K562 (cell line): ENCODE results near the gene TRRAP. TPM values are rescaled to one million over a fixed set of nuclear protein-coding genes. Genes with fewer than 3 reads are reported as not detected.

Experiments used
- ATAC-seq: fragments of 200-7000 bp; cut with Tn5 transposase; 3 replicates; pipeline ENCODE4 v1.9.1; 2020; ENCODE audit warnings: moderate library complexity
- BruUV-seq: library from RNA; stranded (reverse); fragments of 400-500 nt; replicated peaks from 2 replicates; lab custom pipeline; 2021; lab: Mats Ljungman, UMichigan
- CTCF ChIA-PET: fragments of 300-600 bp; formaldehyde crosslinking; extraction: SDS; loops from one replicate; lab custom pipeline; 2021; ENCODE audit warnings: low intra/inter-chr PET ratio; lab: Yijun Ruan, JAX
- POLR2A ChIA-PET: fragments of 300-600, 350-650 bp; sonication (Branson Sonifier 250); formaldehyde crosslinking; extraction: SDS; loops from one replicate; lab custom pipeline; 2021; ENCODE audit warnings: antibody characterized with exemption, inconsistent platforms; lab: Yijun Ruan, JAX
- DNase-seq, 4 experiments: peaks; one replicate each; pipeline versions ENCODE4 v3.0.0 to v3.0.0-alpha.2; 2011 to 2018; ENCODE audit warnings: low spot score in 3 of 4, mixed read lengths in 3 of 4; ENCODE audit errors: extremely low read depth in 1 of 4
- FAIRE-seq: peaks from 2 replicates; lab custom pipeline; 2011; peaks lifted over from hg19 to GRCh38; lab: Jason Lieb, UNC
- H2AFZ ChIP-seq: 2 replicates; pipeline ENCODE4 v1.6.0; 2011; ENCODE audit warnings: low read depth, low read length, control low read depth, inconsistent platforms
- H3K27ac ChIP-seq: fragments of 200-600 bp; 3 replicates; pipeline ENCODE4 v1.8.0; 2011; ENCODE audit warnings: low read depth, mild to moderate bottlenecking, control low read depth, inconsistent platforms, low read length, moderate library complexity, mixed read lengths; ENCODE audit errors: extremely low read depth
- H3K27me3 ChIP-seq, 2 experiments: fragments of 300-600 bp in 1 of 2; 2 replicates in 1 of 2; 3 replicates in 1 of 2; pipeline versions ENCODE4 v1.6.0 to v1.8.0; 2011; ENCODE audit warnings: inconsistent platforms in 2 of 2, low read length in 2 of 2, mild to moderate bottlenecking in 1 of 2, mixed read lengths in 1 of 2, moderate library complexity in 1 of 2; ENCODE audit not compliant: control insufficient read depth in 2 of 2, insufficient read depth in 2 of 2
- H3K36me3 ChIP-seq: fragments of 300-600 bp; 3 replicates; pipeline ENCODE4 v1.8.0; 2011; ENCODE audit warnings: mild to moderate bottlenecking, low read length, inconsistent platforms; ENCODE audit not compliant: control insufficient read depth, insufficient read depth
- H3K4me1 ChIP-seq, 2 experiments: fragments of 200-600 bp in 1 of 2; replicated peaks in 1 of 2; 2 replicates in 1 of 2; 3 replicates in 1 of 2; pipeline versions ENCODE4 v1.5.1 to v1.8.0; 2011; ENCODE audit warnings: inconsistent platforms in 2 of 2, low read length in 2 of 2, mild to moderate bottlenecking in 1 of 2, mixed read lengths in 1 of 2, moderate library complexity in 1 of 2; ENCODE audit not compliant: control insufficient read depth in 2 of 2, insufficient read depth in 2 of 2
- H3K4me2 ChIP-seq: 2 replicates; pipeline ENCODE4 v1.6.1; 2011; ENCODE audit warnings: low read length, control low read depth, inconsistent platforms, mixed read lengths; ENCODE audit not compliant: insufficient read depth
- H3K4me3 ChIP-seq: fragments of 200-600 bp; sonication (generic), shearing (Covaris generic); 2 replicates; pipeline ENCODE4 v1.5.1; 2016; ENCODE audit warnings: control low read depth, inconsistent platforms
- H3K79me2 ChIP-seq: fragments of 200-600 bp; 3 replicates; pipeline ENCODE4 v1.8.0; 2011; ENCODE audit warnings: low read length, inconsistent platforms; ENCODE audit not compliant: control insufficient read depth, insufficient read depth
- H3K9ac ChIP-seq, 2 experiments: 2 replicates each; pipeline versions ENCODE4 v1.6.0 to v1.6.1; 2011; ENCODE audit warnings: low read depth in 2 of 2, low read length in 2 of 2, control low read depth in 1 of 2, inconsistent platforms in 1 of 2, mild to moderate bottlenecking in 1 of 2, mixed read lengths in 1 of 2; ENCODE audit not compliant: insufficient read depth in 1 of 2
- H3K9me1 ChIP-seq: one replicate; pipeline ENCODE4 v1.6.0; 2011; ENCODE audit warnings: inconsistent platforms, mild to moderate bottlenecking, low read length, moderate library complexity; ENCODE audit not compliant: control insufficient read depth, insufficient read depth
- H3K9me3 ChIP-seq: replicated peaks from 2 replicates; pipeline ENCODE4 v1.5.1; 2011; ENCODE audit warnings: low read depth, low read length, inconsistent platforms; ENCODE audit not compliant: control insufficient read depth, insufficient read depth
- H4K20me1 ChIP-seq: replicated peaks from 2 replicates; pipeline ENCODE4 v1.6.1; 2011; ENCODE audit warnings: low read length, inconsistent platforms, mixed read lengths; ENCODE audit not compliant: control insufficient read depth, insufficient read depth
- HEY1 ChIP-seq: fragments of 250-450 bp; sonication (Bioruptor Pico); IDR thresholded peaks from 2 replicates; pipeline ENCODE4 v1.5.0; 2020; ENCODE audit warnings: mild to moderate bottlenecking, moderate library complexity, borderline replicate concordance
- IRF2 ChIP-seq: sonication (generic); formaldehyde crosslinking; IDR thresholded peaks from 2 replicates; pipeline ENCODE4 v1.8.1; 2022; ENCODE audit warnings: mild to moderate bottlenecking, missing genetic modification reagents
- LEF1 ChIP-seq: fragments of 450-650 bp; IDR thresholded peaks from 2 replicates; pipeline ENCODE4 v1.6.1; 2016; ENCODE audit warnings: mild to moderate bottlenecking
- ZC3H4 ChIP-seq: sonication (generic); formaldehyde crosslinking; IDR thresholded peaks from 2 replicates; pipeline ENCODE4 v1.9.0; 2021; ENCODE audit warnings: missing genetic modification reagents, borderline replicate concordance
- WGBS: fragments of 100-300 bp; shearing (Covaris generic); methylation state at CpG from one replicate; pipeline ENCODE4 v1.1.6; 2016; ENCODE audit warnings: low coverage, mixed read lengths; ENCODE audit not compliant: insufficient coverage; ENCODE audit errors: missing lambda C conversion rate; 5-methylcytosine and 5-hydroxymethylcytosine counted together
- in situ Hi-C: fragments of 300-500 bp; cut with MboI; formaldehyde crosslinking; loops from 4 replicates; pipeline ENCODE4 v1.15.0; 2018; ENCODE audit warnings: inconsistent platforms, mixed read lengths
- intact Hi-C: fragments of 100-400 bp; cut with micrococcal nuclease; formaldehyde crosslinking; loops from 2 replicates; pipeline ENCODE4 v1.14.2; 2022
- polyA plus RNA-seq, 8 experiments: library from polyadenylated mRNA; depleted of rRNA in 4 of 8; stranded (reverse) in 5 of 8; unstranded in 3 of 8; fragments of >200 nt; fragmentation: Nextera tagmentation in 2 of 8; fragmentation: Illumina TruSeq in 1 of 8; extraction: Ambion mirVana in 2 of 8; extraction: Trizol in 1 of 8; gene quantifications; 2 replicates each; pipeline versions ENCODE4 v1.2.1 to v1.2.3, GENCODE V29; 2011 to 2014; ENCODE audit warnings: inconsistent platforms in 1 of 8, missing spikeins in 1 of 8
- total RNA-seq, 7 experiments: library from RNA; depleted of rRNA in 6 of 7; stranded (reverse); fragments of >200 nt in 6 of 7; fragmentation: Illumina TruSeq in 2 of 7; extraction: Trizol in 2 of 7; gene quantifications; 2 replicates each; pipeline versions ENCODE4 v1.2.1 to v1.2.3, GENCODE V29; 2011 to 2021; ENCODE audit warnings: low replicate concordance in 1 of 7
- TF ChIP-seq, protein P1 (sequence below): sonication (generic); formaldehyde crosslinking; IDR thresholded peaks from 2 replicates; pipeline ENCODE4 v1.8.1; 2023; ENCODE audit warnings: mild to moderate bottlenecking, missing genetic modification reagents
- TF ChIP-seq, protein P2 (sequence below): fragments of 250-450 bp; sonication (Bioruptor Pico); IDR thresholded peaks from 2 replicates; pipeline ENCODE4 v1.5.0; 2020; ENCODE audit warnings: mild to moderate bottlenecking, borderline replicate concordance

TRRAP gene
- total and polyA plus RNA-seq, 9 of the 15 experiments (the other 6 are each of a cell fraction or from before 2014, with no cell fraction given) = 1.3 to 47.2 (median 9.7) TPM

DNA sequence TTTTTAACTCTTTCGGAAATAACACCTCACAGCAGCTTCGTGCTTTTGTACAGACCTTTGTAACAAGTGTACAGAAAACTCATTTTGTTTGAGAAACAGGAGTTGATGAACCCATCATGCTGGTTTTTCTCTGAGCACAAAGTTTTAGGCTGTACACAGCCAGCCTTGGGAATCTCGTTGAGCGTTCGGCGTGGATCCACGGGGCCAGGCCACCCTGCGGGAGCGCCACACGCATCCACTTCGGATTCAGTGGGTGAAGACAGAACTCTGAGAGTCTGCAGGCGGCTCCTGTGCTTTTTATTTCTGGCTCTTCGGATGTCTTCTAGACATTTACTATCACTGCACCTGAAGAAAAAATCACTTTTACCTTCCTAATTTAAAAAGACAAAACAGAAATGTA lies 134.4 kb downstream of the TRRAP start:
- H3K4me1 ChIP-seq = peaks cover 0 to 6% of the 10 kb centered on the region in 2 experiments; a peak in 1 of 5 replicates
- CTCF ChIA-PET = no interaction called here
- H3K4me3 ChIP-seq = no peak overlapping the region
- TSS peak; percentile 36 for BruUV-seq
- H3K36me3 ChIP-seq = peaks cover 79% of the 10 kb centered on the region
- no peaks in the 10 kb centered on the region for H3K27me3 ChIP-seq
- no peak for ATAC-seq
- no peak overlapping the region for H3K27ac ChIP-seq
- TF ChIP-seq ZC3H4 (CRISPR knock-in tag) = no peak
- TF ChIP-seq LEF1 = no peak
- TF ChIP-seq HEY1 (CRISPR knock-in tag) = no peak
- TF ChIP-seq, all 486 proteins: peak for 0
- Histone ChIP-seq H3K79me2 (no peaks in the 10 kb centered on the region), H3K9me1 (no peaks in the 10 kb centered on the region), H3K9me3 (no peaks in the 10 kb centered on the region), H3K9ac (no peak overlapping the region), H4K20me1 (no peaks in the 10 kb centered on the region), H3K4me2 (no peak overlapping the region), H2AFZ (no peak overlapping the region)
- no peak for DNase-seq
- no peak for FAIRE-seq
- POLR2A ChIA-PET = interaction anchor here (0.6 to 3.7 kb wide), 4 partner anchors 13 to 350 kb away, joined by 3 to 9 read pairs (median 3); no protein-coding TSS in a partner anchor
- intact Hi-C loops (no loop called here), in situ Hi-C loops (no loop called here)
- WGBS = 94% methylated on average over 13 of the region's 13 CpGs

DNA sequence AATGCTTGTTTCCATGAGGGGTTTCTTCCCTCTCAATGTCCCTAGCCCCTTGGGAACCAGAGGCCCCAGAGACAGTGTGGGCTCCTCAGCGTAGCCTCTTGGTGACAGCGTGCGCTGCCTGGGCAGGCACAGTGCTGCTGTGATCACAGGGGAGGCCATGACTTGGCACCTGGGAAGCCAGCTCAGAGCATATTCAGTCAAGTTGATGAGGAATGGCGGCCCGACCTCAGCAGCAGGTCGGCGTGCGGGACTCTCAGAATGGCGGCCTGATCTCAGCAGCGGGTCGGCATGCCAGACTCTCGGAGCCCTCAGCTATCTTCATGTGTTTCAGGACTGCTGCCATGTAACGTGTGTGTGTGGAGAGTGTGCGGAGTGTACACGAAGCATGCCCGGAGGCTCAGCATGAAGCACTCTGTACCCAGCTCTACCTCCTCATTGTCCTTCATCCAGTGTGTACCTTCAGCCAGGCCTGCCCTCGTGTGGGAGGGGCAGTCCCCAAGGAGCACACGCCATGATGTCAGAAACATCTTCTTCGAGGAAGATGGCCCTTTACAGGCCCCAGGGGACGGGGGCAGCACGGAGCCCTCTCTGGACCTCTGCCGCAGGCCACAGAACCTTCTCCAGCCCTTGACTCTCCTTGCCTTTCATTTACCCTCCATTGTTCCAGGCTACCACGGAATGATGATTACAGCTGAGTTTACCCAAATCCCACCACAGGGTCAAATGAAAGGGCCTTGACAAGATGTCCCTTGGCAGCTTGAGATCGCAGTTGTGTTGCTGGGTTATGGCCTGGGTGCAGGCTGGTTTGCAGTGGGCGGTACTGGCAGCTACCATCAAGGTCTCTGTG lies 135.2 kb downstream of the TRRAP start:
- H3K27ac ChIP-seq = no peak overlapping the region
- CTCF ChIA-PET = no interaction called here
- intact Hi-C loops (no loop called here), in situ Hi-C loops (no loop called here)
- H4K20me1 ChIP-seq = no peaks in the 10 kb centered on the region
- DNase-seq = no peak
- H3K27me3 ChIP-seq = no peaks in the 10 kb centered on the region
- no peak for FAIRE-seq
- H3K4me2 ChIP-seq = no peak overlapping the region
- H3K79me2 ChIP-seq = no peaks in the 10 kb centered on the region
- H3K36me3 ChIP-seq = peaks cover 75% of the 10 kb centered on the region
- H3K9ac ChIP-seq = peak overlapping the region in 1 of 2 experiments; percentile 54; a peak in 2 of 4 replicates
- BruUV-seq = no TSS peak
- no peaks in the 10 kb centered on the region for H3K9me1 ChIP-seq
- no peak overlapping the region for H2AFZ ChIP-seq
- peaks cover 0 to 6% of the 10 kb centered on the region in 2 experiments; a peak in 1 of 5 replicates for H3K4me1 ChIP-seq
- POLR2A ChIA-PET = interaction anchor here (0.6 to 3.7 kb wide), 4 partner anchors 9 to 187 kb away, joined by 3 to 9 read pairs (median 4); no protein-coding TSS in a partner anchor
- peak; percentile 18; the same call in 2 of the 3 replicates for ATAC-seq
- 90% methylated on average over 25 of the region's 25 CpGs for WGBS
- no peak overlapping the region for H3K4me3 ChIP-seq
- no peaks in the 10 kb centered on the region for H3K9me3 ChIP-seq
- TF ChIP-seq IRF2 = no peak
- TF ChIP-seq, protein P1, sequence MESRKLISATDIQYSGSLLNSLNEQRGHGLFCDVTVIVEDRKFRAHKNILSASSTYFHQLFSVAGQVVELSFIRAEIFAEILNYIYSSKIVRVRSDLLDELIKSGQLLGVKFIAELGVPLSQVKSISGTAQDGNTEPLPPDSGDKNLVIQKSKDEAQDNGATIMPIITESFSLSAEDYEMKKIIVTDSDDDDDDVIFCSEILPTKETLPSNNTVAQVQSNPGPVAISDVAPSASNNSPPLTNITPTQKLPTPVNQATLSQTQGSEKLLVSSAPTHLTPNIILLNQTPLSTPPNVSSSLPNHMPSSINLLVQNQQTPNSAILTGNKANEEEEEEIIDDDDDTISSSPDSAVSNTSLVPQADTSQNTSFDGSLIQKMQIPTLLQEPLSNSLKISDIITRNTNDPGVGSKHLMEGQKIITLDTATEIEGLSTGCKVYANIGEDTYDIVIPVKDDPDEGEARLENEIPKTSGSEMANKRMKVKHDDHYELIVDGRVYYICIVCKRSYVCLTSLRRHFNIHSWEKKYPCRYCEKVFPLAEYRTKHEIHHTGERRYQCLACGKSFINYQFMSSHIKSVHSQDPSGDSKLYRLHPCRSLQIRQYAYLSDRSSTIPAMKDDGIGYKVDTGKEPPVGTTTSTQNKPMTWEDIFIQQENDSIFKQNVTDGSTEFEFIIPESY (CRISPR knock-in tag) = 0 out of 2 replicates have a peak, but pooled peaks have one; percentile 26
- TF ChIP-seq, protein P2, sequence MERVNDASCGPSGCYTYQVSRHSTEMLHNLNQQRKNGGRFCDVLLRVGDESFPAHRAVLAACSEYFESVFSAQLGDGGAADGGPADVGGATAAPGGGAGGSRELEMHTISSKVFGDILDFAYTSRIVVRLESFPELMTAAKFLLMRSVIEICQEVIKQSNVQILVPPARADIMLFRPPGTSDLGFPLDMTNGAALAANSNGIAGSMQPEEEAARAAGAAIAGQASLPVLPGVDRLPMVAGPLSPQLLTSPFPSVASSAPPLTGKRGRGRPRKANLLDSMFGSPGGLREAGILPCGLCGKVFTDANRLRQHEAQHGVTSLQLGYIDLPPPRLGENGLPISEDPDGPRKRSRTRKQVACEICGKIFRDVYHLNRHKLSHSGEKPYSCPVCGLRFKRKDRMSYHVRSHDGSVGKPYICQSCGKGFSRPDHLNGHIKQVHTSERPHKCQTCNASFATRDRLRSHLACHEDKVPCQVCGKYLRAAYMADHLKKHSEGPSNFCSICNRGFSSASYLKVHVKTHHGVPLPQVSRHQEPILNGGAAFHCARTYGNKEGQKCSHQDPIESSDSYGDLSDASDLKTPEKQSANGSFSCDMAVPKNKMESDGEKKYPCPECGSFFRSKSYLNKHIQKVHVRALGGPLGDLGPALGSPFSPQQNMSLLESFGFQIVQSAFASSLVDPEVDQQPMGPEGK = no peak
